ENCODE results near the gene SLC13A5.

GRCh38 chr17:6661464-6661848 lies 51.7 kb downstream of the SLC13A5 start:
- TF ChIP-seq POLR2AphosphoS5 (IDR thresholded peaks at IDR 0.05; ENCODE audit: borderline replicate concordance, low read depth, low read length) (no peak), EZH2 (IDR thresholded peaks at IDR 0.05) (no peak)
